GM12891 (cell line): ENCODE data around the gene PACSIN2.
"Not testable (repeated sequence)": the region's sequence is repeated elsewhere in the genome, so short reads cannot be mapped to it uniquely, and the experiment has no call there.

Experiments used
- DNase-seq: peaks from one replicate; pipeline ENCODE4 v3.0.0; 2011; ENCODE audit warnings: low spot score; ENCODE audit not compliant: insufficient read length
- FAIRE-seq: peaks from 2 replicates; lab custom pipeline; 2011; peaks lifted over from hg19 to GRCh38; lab: Jason Lieb, UNC
- PAX5 ChIP-seq: IDR thresholded peaks from 2 replicates; pipeline ENCODE4 v1.6.1; 2011; ENCODE audit warnings: low read length, moderate library complexity, mild to moderate bottlenecking; ENCODE audit not compliant: insufficient read depth, severe bottlenecking
- POLR2A ChIP-seq: IDR thresholded peaks from 2 replicates; pipeline ENCODE4 v1.6.1; 2011; ENCODE audit warnings: low read depth, low read length, control low read depth
- POLR2AphosphoS5 ChIP-seq: IDR thresholded peaks from 2 replicates; pipeline ENCODE4 v1.6.1; 2011; ENCODE audit warnings: low read depth, low read length, control low read depth
- POU2F2 ChIP-seq: IDR thresholded peaks from 2 replicates; pipeline ENCODE4 v1.6.1; 2011; ENCODE audit warnings: low read depth, mild to moderate bottlenecking, control low read depth, low read length, moderate library complexity
- SPI1 ChIP-seq: IDR thresholded peaks from 2 replicates; pipeline ENCODE4 v1.6.1; 2011; ENCODE audit warnings: low read depth, low read length, control low read depth
- TAF1 ChIP-seq: IDR thresholded peaks from 2 replicates; pipeline ENCODE4 v1.6.1; 2011; ENCODE audit warnings: low read depth, low read length, control low read depth

The PACSIN2 gene

GRCh38 chr22:42969348-42969975 is 45.5 kb downstream of the PACSIN2 start:
- no peak for TF ChIP-seq POLR2A
- TF ChIP-seq SPI1, result no peak
- no peak for TF ChIP-seq TAF1
- TF ChIP-seq POU2F2, result no peak
- TF ChIP-seq POLR2AphosphoS5, result no peak
- no peak for TF ChIP-seq PAX5
- no peak for DNase-seq
- FAIRE-seq, result no peak

GRCh38 chr22:42967933-42968332 is 47.0 kb downstream of the PACSIN2 start:
- FAIRE-seq, result no peak
- no peak for DNase-seq
- no peak for TF ChIP-seq TAF1
- TF ChIP-seq PAX5, result no peak
- no peak for TF ChIP-seq POU2F2
- no peak for TF ChIP-seq SPI1
- no peak for TF ChIP-seq POLR2A
- no peak for TF ChIP-seq POLR2AphosphoS5

- TF ChIP-seq POU2F2 (no peak), POLR2AphosphoS5 (no peak), SPI1 (no peak), TAF1 (no peak), PAX5 (no peak), POLR2A (no peak)
- DNase-seq (no peak), FAIRE-seq (no peak)
Observed at GRCh38 chr22:42967005-42967404, 47.9 kb downstream of the PACSIN2 start.

GRCh38 chr22:42966497-42966896 is 48.5 kb downstream of the PACSIN2 start:
- DNase-seq (no peak), FAIRE-seq (no peak)
- no peak for TF ChIP-seq POLR2A
- TF ChIP-seq PAX5, result no peak
- no peak for TF ChIP-seq POLR2AphosphoS5
- TF ChIP-seq POU2F2, result no peak
- TF ChIP-seq TAF1, result no peak
- TF ChIP-seq SPI1, result no peak

DNA sequence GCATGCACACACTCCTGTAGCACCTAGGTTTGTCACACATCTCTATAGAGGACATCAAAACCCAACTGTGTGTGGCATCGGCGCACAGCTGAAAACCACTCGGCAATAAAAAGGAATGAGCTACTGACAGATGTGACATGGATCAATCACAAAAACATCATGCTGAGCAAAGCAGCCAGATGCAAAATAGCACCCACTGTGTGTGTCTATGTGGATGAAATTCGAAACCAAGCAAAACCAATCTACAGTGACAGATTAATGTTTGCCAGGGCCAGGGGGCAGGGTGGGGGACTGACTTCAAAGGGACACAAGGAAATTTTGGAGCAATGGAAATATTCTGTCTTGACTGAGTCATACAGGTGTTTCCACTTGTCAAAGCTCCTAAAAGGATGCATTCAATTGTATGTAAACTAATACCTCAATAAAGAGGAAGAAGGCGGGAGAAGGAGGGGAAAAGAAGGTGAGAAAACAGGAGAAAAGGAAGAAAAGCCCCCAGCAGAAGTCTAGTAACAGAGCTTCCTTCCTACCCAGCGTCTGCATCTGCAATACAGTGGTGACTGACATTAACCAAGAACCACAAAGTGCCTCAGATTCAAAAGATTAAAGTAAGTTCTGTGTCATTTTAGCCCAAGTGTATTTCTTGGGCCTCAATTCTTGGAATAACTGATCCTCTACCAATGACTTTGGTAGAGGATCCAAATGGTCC is 49.8 kb downstream of the PACSIN2 start:
- FAIRE-seq (peak; percentile 82), DNase-seq (no peak)
- no peak for TF ChIP-seq PAX5
- no peak for TF ChIP-seq POLR2A
- TF ChIP-seq POU2F2, result no peak
- TF ChIP-seq SPI1, result no peak
- no peak for TF ChIP-seq POLR2AphosphoS5
- no peak for TF ChIP-seq TAF1

DNA sequence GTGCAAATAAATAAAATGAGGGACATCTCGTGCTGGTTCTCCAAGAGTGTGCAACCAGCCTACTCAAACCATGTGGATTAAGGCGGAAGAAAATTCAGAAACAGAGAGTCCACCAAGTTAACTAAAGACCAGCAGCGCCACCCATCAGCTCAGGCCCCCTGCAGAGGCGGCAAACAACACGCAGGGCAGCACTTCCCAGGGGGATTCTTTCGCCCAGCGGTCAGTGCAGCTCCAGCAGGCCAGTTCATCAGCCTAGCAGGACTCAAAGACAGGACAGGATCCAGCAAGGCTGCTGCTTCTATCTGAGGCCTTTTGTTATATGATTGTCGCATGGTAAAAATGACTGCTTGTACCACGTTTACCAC is 51.7 kb downstream of the PACSIN2 start:
- FAIRE-seq (no peak), DNase-seq (no peak)
- no peak for TF ChIP-seq POLR2A
- no peak for TF ChIP-seq PAX5
- no peak for TF ChIP-seq POU2F2
- no peak for TF ChIP-seq POLR2AphosphoS5
- no peak for TF ChIP-seq TAF1

GRCh38 chr22:42962295-42963230 is 52.4 kb downstream of the PACSIN2 start:
- FAIRE-seq, result no peak
- no peak for DNase-seq

DNA sequence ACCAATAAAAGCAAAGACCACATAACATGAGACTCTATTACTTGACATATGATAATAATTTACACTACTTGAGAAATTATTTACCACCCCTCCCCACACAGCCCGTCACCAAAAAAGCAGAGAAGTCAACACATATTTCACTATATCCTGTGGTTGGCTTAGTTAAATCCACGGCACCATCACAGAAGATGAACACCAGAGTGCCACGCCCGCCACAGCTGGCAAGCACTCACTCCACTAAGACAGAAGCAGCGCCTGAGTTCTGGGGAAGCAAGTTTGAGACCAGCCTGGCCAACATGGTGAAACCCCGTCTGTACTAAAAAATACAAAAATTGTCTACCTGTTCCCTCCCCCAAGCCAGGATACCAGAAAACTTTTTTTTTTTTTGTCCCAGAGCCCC is 53.1 kb downstream of the PACSIN2 start:
- TF ChIP-seq POLR2AphosphoS5, result no peak
- no peak for TF ChIP-seq TAF1
- no peak for TF ChIP-seq PAX5
- no peak for TF ChIP-seq POU2F2
- FAIRE-seq, result no peak
- no peak for DNase-seq

More at GRCh38 chr22:42962295-42963230, 52.4 kb downstream of the PACSIN2 start:
- TF ChIP-seq TAF1 (no peak), POLR2AphosphoS5 (no peak), POLR2A (no peak), SPI1 (no peak), POU2F2 (no peak), PAX5 (no peak)

DNA sequence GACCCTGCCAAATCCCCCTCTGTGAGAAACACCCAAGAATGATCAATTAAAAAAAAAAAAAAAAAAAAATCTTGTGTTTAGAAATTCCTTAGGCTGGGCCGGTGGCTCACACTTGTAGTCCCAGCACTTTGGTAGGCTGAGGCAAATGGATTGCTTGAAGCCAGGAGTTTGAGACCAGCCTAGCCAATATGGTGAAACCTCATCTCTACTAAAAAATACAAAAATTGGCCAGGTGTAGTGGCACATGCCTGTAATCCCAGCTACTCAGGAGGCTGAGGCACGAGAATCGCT is 53.6 kb downstream of the PACSIN2 start:
- not testable (repeated sequence) for FAIRE-seq

More for the DNA sequence above, 53.6 kb downstream of the PACSIN2 start:
- not testable (repeated sequence) for DNase-seq
